A549 (cell line): ENCODE measurements around the gene SLC39A11. TPM values are rescaled to one million over a fixed set of nuclear protein-coding genes. Genes with fewer than 3 reads are reported as not detected.

Experiments used
- CBX2 ChIP-seq: fragments of 200-600 bp; sonication (generic); IDR thresholded peaks from 2 replicates; pipeline ENCODE4 v1.6.1; 2016; ENCODE audit warnings: low read depth, mild to moderate bottlenecking, borderline replicate concordance
- CBX8 ChIP-seq: fragments of 200-600 bp; sonication (generic); IDR thresholded peaks from 2 replicates; pipeline ENCODE4 v1.6.1; 2016
- CEBPB ChIP-seq, 2 experiments: fragments of >200 bp in 1 of 2; sonication (Bioruptor Twin) in 1 of 2; formaldehyde crosslinking in 1 of 2; IDR thresholded peaks; 2 replicates each; pipeline ENCODE4 v1.6.1; 2012 to 2016
- CHD4 ChIP-seq: fragments of 200-600 bp; sonication (generic); IDR thresholded peaks from 2 replicates; pipeline ENCODE4 v1.6.1; 2016; ENCODE audit warnings: antibody characterized with exemption, mild to moderate bottlenecking, borderline replicate concordance
- CTCF ChIP-seq: fragments of >200 bp; sonication (Bioruptor Twin); formaldehyde crosslinking; IDR thresholded peaks from 3 replicates; pipeline ENCODE4 v1.5.1; 2016
- EHF ChIP-seq: fragments of 250-450 bp; sonication (Bioruptor Pico); IDR thresholded peaks from 2 replicates; pipeline ENCODE4 v1.5.0; 2020; ENCODE audit warnings: mild to moderate bottlenecking
- EP300 ChIP-seq, 2 experiments: fragments of >200 bp; sonication (Bioruptor Twin); formaldehyde crosslinking; IDR thresholded peaks; 2 replicates in 1 of 2; 3 replicates in 1 of 2; pipeline ENCODE4 v1.6.1; 2016 to 2017
- FOSL2 ChIP-seq, 2 experiments: fragments of 450-650 bp in 1 of 2; fragments of >200 bp in 1 of 2; sonication (Bioruptor Twin) in 1 of 2; formaldehyde crosslinking; IDR thresholded peaks; 2 replicates each; pipeline versions ENCODE4 v1.5.0 to v1.6.1; 2016 to 2020; ENCODE audit warnings: mild to moderate bottlenecking in 1 of 2, moderate library complexity in 1 of 2
- FOXS1 ChIP-seq: fragments of 250-450 bp; sonication (Bioruptor Pico); IDR thresholded peaks from 2 replicates; pipeline ENCODE4 v1.5.0; 2020; ENCODE audit warnings: mild to moderate bottlenecking, moderate library complexity
- GATA3 ChIP-seq: IDR thresholded peaks from 2 replicates; pipeline ENCODE4 v1.6.1; 2012; ENCODE audit warnings: borderline replicate concordance
- HDAC2 ChIP-seq: fragments of 200-600 bp; sonication (generic); IDR thresholded peaks from 2 replicates; pipeline ENCODE4 v1.6.1; 2016
- HOXA7 ChIP-seq: fragments of 250-450 bp; sonication (Bioruptor Pico); IDR thresholded peaks from 2 replicates; pipeline ENCODE4 v1.5.0; 2020; ENCODE audit warnings: mild to moderate bottlenecking, moderate library complexity
- HOXB5 ChIP-seq: fragments of 250-450 bp; sonication (Bioruptor Pico); IDR thresholded peaks from 2 replicates; pipeline ENCODE4 v1.5.0; 2020; ENCODE audit warnings: mild to moderate bottlenecking, moderate library complexity
- JUN ChIP-seq, 2 experiments: fragments of >200 bp; sonication (Bioruptor Twin); formaldehyde crosslinking; IDR thresholded peaks; 2 replicates in 1 of 2; 3 replicates in 1 of 2; pipeline ENCODE4 v1.6.1; 2016 to 2017
- JUNB ChIP-seq: fragments of >200 bp; sonication (Bioruptor Twin); formaldehyde crosslinking; IDR thresholded peaks from 2 replicates; pipeline ENCODE4 v1.6.1; 2016
- KDM1A ChIP-seq: fragments of 200-600 bp; sonication (generic); IDR thresholded peaks from 2 replicates; pipeline ENCODE4 v1.6.1; 2016; ENCODE audit warnings: low read depth, mild to moderate bottlenecking
- KDM5A ChIP-seq: fragments of 200-600 bp; sonication (generic); IDR thresholded peaks from 2 replicates; pipeline ENCODE4 v1.6.1; 2016; ENCODE audit warnings: antibody characterized with exemption, mild to moderate bottlenecking
- MAFK ChIP-seq: fragments of 450-650 bp; IDR thresholded peaks from 2 replicates; pipeline ENCODE4 v1.6.1; 2014; ENCODE audit not compliant: partially characterized antibody
- MAX ChIP-seq: IDR thresholded peaks from 2 replicates; pipeline ENCODE4 v1.6.1; 2012
- MAZ ChIP-seq: fragments of 150-350 bp; IDR thresholded peaks from 2 replicates; pipeline ENCODE4 v1.6.1; 2014; ENCODE audit warnings: antibody characterized with exemption, low read depth, low read length, borderline replicate concordance
- MYC ChIP-seq: IDR thresholded peaks from 2 replicates; pipeline ENCODE4 v1.6.1; 2012; ENCODE audit warnings: mild to moderate bottlenecking, inconsistent platforms, low read length, improper control_type of control experiment, borderline replicate concordance
- NFE2L2 ChIP-seq: fragments of 150-350 bp; conservative IDR thresholded peaks from 2 replicates; pipeline ENCODE4 v1.6.1; 2014; ENCODE audit warnings: low read length
- NPAS2 ChIP-seq: fragments of 250-450 bp; sonication (Bioruptor Pico); IDR thresholded peaks from 2 replicates; pipeline ENCODE4 v1.8.0; 2022; ENCODE audit warnings: mild to moderate bottlenecking, moderate library complexity, borderline replicate concordance
- NR3C1 ChIP-seq: fragments of >200 bp; sonication (Bioruptor Twin); formaldehyde crosslinking; IDR thresholded peaks from 3 replicates; pipeline ENCODE4 v1.6.1; 2017
- PBX3 ChIP-seq: IDR thresholded peaks from 2 replicates; pipeline ENCODE4 v1.6.1; 2012
- POLR2A ChIP-seq: IDR thresholded peaks from 2 replicates; pipeline ENCODE4 v1.6.1; 2012; ENCODE audit warnings: mild to moderate bottlenecking, low read length
- RAD21 ChIP-seq, 2 experiments: fragments of >200 bp in 1 of 2; sonication (Bioruptor Twin) in 1 of 2; formaldehyde crosslinking in 1 of 2; IDR thresholded peaks in 1 of 2; conservative IDR thresholded peaks in 1 of 2; 2 replicates in 1 of 2; 3 replicates in 1 of 2; pipeline ENCODE4 v1.6.1; 2012 to 2018; ENCODE audit warnings: inconsistent platforms in 1 of 2
- RARB ChIP-seq: fragments of 250-450 bp; sonication (Bioruptor Pico); IDR thresholded peaks from 2 replicates; pipeline ENCODE4 v1.8.0; 2021; ENCODE audit warnings: mild to moderate bottlenecking, moderate library complexity
- REST ChIP-seq: fragments of 200-600 bp; sonication (generic); IDR thresholded peaks from 2 replicates; pipeline ENCODE4 v1.6.1; 2016; ENCODE audit warnings: antibody characterized with exemption, mild to moderate bottlenecking, moderate library complexity
- RFX5 ChIP-seq: fragments of 450-650 bp; IDR thresholded peaks from 2 replicates; pipeline ENCODE4 v1.7.1; 2014; ENCODE audit warnings: antibody characterized with exemption, mild to moderate bottlenecking, moderate library complexity
- RNF2 ChIP-seq: fragments of 200-600 bp; sonication (generic); IDR thresholded peaks from 2 replicates; pipeline ENCODE4 v1.6.1; 2016; ENCODE audit warnings: low read depth, mild to moderate bottlenecking, antibody characterized with exemption, moderate library complexity, borderline replicate concordance
- SREBF2 ChIP-seq: fragments of 450-650 bp; IDR thresholded peaks from 2 replicates; pipeline ENCODE4 v1.6.1; 2014; ENCODE audit warnings: mild to moderate bottlenecking, moderate library complexity
- TFCP2L1 ChIP-seq: fragments of 250-450 bp; sonication (Bioruptor Pico); IDR thresholded peaks from 2 replicates; pipeline ENCODE4 v1.5.0; 2021; ENCODE audit warnings: mild to moderate bottlenecking
- ZC3H11A ChIP-seq: fragments of 450-650 bp; IDR thresholded peaks from 2 replicates; pipeline ENCODE4 v1.6.1; 2014; ENCODE audit warnings: antibody characterized with exemption, mild to moderate bottlenecking
- ZFP36 ChIP-seq: fragments of 450-650 bp; IDR thresholded peaks from 2 replicates; pipeline ENCODE4 v1.6.1; 2014; ENCODE audit warnings: borderline replicate concordance; ENCODE audit not compliant: partially characterized antibody
- polyA plus RNA-seq, 4 experiments: library from polyadenylated mRNA; depleted of rRNA in 3 of 4; stranded (reverse); fragments of >200 nt; fragmentation: RNase III in 1 of 4; extraction: RNeasy Plus Mini Kit Qiagen cat#74134 plus additional on column Dnase treatment in 1 of 4; gene quantifications; 2 replicates in 3 of 4; 3 replicates in 1 of 4; pipeline ENCODE4 v1.2.3, GENCODE V29; 2011 to 2017

SLC39A11 gene
- polyA plus RNA-seq, 2 of the 4 experiments (the other 2 are of a cell fraction): 18.4 to 25.2 TPM

- TF ChIP-seq MAFK (peak; percentile 95), RAD21 (conservative IDR thresholded peaks at IDR 0.05 in 1 of 2, IDR thresholded peaks at IDR 0.05 in 1 of 2) (peak; percentile 32 to 33; a peak in 2 of 5 replicates), MAX (peak; percentile 68), RNF2 (no peak), GATA3 (peak; percentile 47), HOXA7 (CRISPR knock-in tag) (no peak; the same call in 1 of the 2 replicates), HDAC2 (no peak), PBX3 (no peak), EHF (no peak), MYC (no peak; the same call in 1 of the 2 replicates), NR3C1 (no peak), TFCP2L1 (CRISPR knock-in tag) (0 out of 2 replicates have a peak, but pooled peaks have one; percentile 16), REST (no peak), CTCF (no peak), KDM5A (no peak), JUN (IDR thresholded peaks at IDR 0.05) (peak; percentile 62 to 84), EP300 (IDR thresholded peaks at IDR 0.05) (peak; percentile 72 to 79; a peak in 2 of 5 replicates), SREBF2 (no peak), KDM1A (no peak), JUNB (peak; percentile 64; the same call in 1 of the 2 replicates), FOXS1 (CRISPR knock-in tag) (no peak), CBX8 (no peak), POLR2A (no peak), CEBPB (IDR thresholded peaks at IDR 0.05) (peak; percentile 56 to 90; a peak in 3 of 4 replicates), HOXB5 (CRISPR knock-in tag) (peak; percentile 46; the same call in 1 of the 2 replicates), CHD4 (no peak), RFX5 (no peak), CBX2 (no peak), MAZ (0 out of 2 replicates have a peak, but pooled peaks have one; percentile 67), NFE2L2 (peak; percentile 43; the same call in 1 of the 2 replicates), ZFP36 (no peak), RARB (CRISPR knock-in tag) (peak; percentile 79; the same call in 1 of the 2 replicates), ZC3H11A (no peak), NPAS2 (no peak; the same call in 1 of the 2 replicates), FOSL2 (IDR thresholded peaks at IDR 0.05) (0 out of 2 replicates have a peak, but pooled peaks have one; percentile 8), FOSL2 (CRISPR knock-in tag; IDR thresholded peaks at IDR 0.05) (peak; percentile 76)
Measured at GRCh38 chr17:72602517-72603419, 489.7 kb downstream of the SLC39A11 start (continued).
